GM19351 (cell line): Measurements from ENCODE around the gene PADI2.

Experiments used
- ATAC-seq: cut with Tn5 transposase; IDR thresholded peaks from one replicate; pipeline ENCODE4 v1.9.1; 2021; ENCODE audit warnings: mild to moderate bottlenecking, moderate library complexity; ENCODE audit not compliant: unreplicated experiment

PADI2 gene

DNA sequence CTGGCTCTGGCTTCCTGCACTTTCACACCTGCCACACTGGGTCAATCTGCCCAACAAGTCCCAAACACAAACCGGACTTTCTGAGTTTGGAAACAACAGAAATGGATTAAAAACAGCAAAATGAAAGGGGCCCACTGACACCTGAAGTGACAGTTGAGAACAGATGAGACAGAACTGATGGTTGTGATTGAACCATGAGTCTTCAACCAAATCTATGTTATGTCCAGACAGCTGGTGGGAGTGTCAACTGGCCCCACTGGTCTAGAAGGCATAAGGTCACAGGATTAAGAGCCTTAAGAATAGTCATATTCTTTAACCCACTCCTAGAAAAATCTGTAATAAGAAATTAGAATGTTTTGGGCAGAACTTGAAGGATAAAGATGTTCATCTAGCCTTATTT is 94.5 kb downstream of the PADI2 start:
- no peak for ATAC-seq

- no peak for ATAC-seq
Measured at GRCh38 chr1:17023573-17023972, 95.7 kb downstream of the PADI2 start.

GRCh38 chr1:17023102-17023501 is 96.1 kb downstream of the PADI2 start:
- ATAC-seq: no peak

DNA sequence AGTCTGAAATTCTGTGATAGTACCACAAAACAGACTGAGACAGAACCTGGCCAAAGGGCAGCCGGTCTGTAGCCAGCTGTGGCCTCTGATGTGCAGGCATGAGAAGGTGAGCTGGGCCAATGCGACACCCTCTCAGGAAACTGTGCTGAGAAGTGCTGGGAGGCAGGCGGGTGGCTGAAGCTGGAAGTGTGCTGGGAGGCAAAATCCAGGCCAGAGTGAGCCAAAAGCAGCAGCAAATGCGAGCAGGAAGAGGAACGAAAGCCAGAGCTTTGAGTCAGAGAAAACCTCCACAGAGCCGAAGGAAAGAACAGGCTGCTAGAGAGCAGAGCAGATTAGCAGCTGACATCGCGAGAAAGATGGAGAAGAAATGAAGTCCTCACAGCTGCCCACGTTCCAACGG is 97.4 kb downstream of the PADI2 start:
- no peak for ATAC-seq

DNA sequence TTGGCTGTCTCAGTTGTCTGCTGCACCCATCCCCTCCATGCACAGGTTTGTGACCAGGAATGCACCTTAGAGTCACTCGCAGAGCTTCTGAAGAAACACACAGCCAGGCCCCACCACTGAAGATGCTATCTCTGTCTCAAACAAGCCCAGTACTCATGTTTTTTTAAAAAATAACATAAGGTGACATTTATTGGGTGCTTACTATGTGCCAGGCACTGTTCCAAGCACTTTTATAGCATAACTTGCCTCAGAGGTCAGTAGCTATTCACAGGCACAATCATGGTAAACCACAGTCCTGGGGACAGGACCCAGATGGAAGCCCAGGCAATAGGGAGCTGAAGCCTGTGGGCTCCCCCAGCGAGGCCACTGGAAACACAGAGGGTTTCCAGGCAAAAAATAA is 98.7 kb downstream of the PADI2 start:
- no peak for ATAC-seq

GRCh38 chr1:17018849-17019248 is 100.4 kb downstream of the PADI2 start:
- ATAC-seq: no peak

DNA sequence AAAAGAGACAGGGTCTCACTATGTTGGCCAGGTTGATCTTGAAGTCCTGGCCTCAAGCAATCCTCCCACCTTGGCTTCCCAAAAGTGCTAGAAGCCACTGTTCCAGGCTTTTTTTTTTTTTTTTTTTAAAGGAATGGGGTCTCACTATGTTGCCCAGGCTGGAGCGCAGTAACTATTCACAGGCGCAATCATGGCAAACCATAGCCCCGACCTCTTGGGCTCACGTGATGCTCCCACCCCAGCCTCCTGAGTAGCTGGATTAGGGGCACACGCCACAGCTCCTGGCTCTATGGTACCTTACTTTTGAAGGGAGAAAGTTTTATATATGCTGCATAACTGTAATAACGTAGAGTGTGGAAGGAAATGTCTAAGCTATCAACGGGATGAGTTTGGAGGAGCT is 101.8 kb downstream of the PADI2 start:
- ATAC-seq: no peak
